Large intestine (tissue), 3 donors: Measurements from ENCODE around the gene ANKRD13B. TPM values are rescaled to one million over a fixed set of nuclear protein-coding genes. Genes with fewer than 3 reads are reported as not detected.

Experiments
- DNase-seq, 2 donors: peaks; one replicate each; pipeline versions ENCODE4 v3.0.0 to v3.0.0-alpha.2; 2013
- H3K27ac ChIP-seq: one replicate; pipeline ENCODE4 v1.5.1; 2013; ENCODE audit warnings: low read length
- H3K27me3 ChIP-seq: 2 replicates; pipeline ENCODE4 v1.6.1; 2013; ENCODE audit warnings: low read length; ENCODE audit not compliant: control insufficient read depth, insufficient read depth
- H3K36me3 ChIP-seq: 2 replicates; pipeline ENCODE4 v1.6.1; 2013; ENCODE audit warnings: low read length; ENCODE audit not compliant: control insufficient read depth, insufficient read depth
- H3K4me1 ChIP-seq: one replicate; pipeline ENCODE4 v1.6.1; 2013; ENCODE audit warnings: low read length; ENCODE audit not compliant: control insufficient read depth, insufficient read depth
- H3K4me3 ChIP-seq: one replicate; pipeline ENCODE4 v1.5.1; 2013; ENCODE audit warnings: low read length
- H3K9me3 ChIP-seq: one replicate; pipeline ENCODE4 v1.6.1; 2013; ENCODE audit warnings: mild to moderate bottlenecking, low read depth, low read length, moderate library complexity; ENCODE audit not compliant: control insufficient read depth
- WGBS: methylation state at CpG from one replicate; pipeline ENCODE4 v1.1.5; 2013; ENCODE audit warnings: low lambda C conversion rate; ENCODE audit not compliant: insufficient coverage; 5-methylcytosine and 5-hydroxymethylcytosine counted together
- polyA plus RNA-seq: library from polyadenylated mRNA; unstranded; fragments of 120-200 nt; gene quantifications from one replicate; pipeline ENCODE4 v1.2.1, GENCODE V29; 2013

Gene ANKRD13B
- polyA plus RNA-seq, 1 donor: 8.2 TPM

DNA sequence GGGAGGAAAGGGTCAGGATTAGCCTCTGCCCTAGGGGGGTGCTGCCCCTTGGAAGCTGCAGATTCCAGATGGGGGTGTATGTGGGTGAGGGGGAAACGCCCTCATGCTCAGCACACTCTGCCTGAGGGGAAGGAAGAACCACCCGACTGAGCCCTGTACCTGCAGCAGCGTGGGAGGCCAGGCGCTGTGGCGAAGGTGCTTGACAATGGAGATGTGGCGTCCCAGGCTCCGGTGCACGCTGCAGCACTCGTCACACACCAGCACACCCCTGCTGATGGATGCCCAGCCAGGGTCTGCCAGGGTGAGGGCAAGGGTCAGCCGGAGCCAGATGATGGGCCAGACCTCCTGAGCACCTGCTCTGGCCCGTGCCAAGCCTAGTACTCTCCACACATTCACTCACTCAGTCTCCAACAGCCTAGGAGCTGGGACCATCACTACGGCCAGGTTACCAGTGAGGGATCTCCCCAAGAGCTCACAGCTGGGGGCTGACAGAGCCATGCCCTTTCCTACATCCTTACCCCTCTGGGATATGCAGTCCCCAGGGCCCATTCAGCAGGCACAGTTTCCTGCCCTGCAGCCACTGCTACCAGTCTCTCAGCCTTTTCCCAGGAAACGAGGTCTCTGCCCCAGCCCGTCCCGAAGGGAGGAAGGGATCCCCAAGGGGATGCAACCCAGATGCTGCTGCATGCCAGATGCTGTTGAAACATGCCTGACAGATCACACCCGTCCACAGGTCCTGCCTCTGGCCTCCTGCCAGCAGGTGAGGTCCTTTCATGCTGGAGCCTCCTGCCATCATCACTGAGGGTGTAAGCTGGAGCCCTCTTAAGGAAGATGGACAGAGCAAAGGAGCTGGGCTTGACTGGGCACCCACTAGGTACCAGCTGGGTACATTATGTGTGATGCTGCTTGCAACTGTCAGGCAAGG, 9.3 kb upstream of the ANKRD13B start:
- no peaks in the 10 kb centered on the region for H3K27me3 ChIP-seq
- no peak for DNase-seq
- H3K36me3 ChIP-seq: peaks cover 44% of the 10 kb centered on the region
- no CpG with 5 or more reads among the region's 16 CpGs for WGBS
- H3K4me3 ChIP-seq: no peak overlapping the region
- H3K27ac ChIP-seq: no peak overlapping the region
- H3K4me1 ChIP-seq: peaks cover 13% of the 10 kb centered on the region
- H3K9me3 ChIP-seq: peaks cover 4% of the 10 kb centered on the region

GRCh38 chr17:29584452-29585079, 8.4 kb upstream of the ANKRD13B start:
- no peak for DNase-seq
- Histone ChIP-seq H3K27ac (no peak overlapping the region), H3K27me3 (no peaks in the 10 kb centered on the region), H3K4me1 (peaks cover 13% of the 10 kb centered on the region), H3K9me3 (peaks cover 4% of the 10 kb centered on the region), H3K36me3 (peaks cover 35% of the 10 kb centered on the region), H3K4me3 (no peak overlapping the region)
- no CpG with 5 or more reads among the region's 12 CpGs for WGBS

DNA sequence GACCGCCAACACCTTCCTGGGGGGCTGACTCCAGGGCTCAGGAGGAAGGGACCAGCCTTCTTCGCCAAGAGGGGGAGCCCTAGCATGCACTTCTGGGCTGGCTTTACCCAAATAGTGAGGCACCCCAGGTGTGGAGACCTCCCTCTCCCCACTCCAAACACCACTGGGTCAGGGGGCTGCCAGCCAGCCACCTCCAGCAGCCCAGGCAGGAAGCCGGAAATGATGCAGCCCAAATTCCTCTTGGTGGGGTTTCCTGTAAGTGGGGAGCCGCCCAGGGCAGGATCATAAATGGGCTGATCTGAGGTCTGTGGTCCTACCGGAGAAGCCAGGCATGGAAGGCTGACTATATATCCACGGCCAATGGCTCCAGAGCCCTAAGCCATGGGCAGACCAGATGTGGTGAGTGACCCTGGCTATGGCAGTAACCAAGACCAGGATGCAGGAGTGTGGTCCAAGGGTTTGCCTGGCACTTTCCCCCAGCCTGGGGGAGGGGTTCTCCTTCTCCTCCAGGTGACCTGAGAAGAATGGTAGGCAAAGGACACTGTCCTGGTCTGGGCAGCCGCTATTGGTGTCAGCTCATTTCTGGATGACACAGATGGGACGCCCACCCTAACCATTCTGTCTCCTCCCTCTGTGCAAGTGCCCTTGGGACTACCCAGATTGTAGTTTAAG, 7.7 kb upstream of the ANKRD13B start:
- no CpG with 5 or more reads among the region's 8 CpGs for WGBS

DNA sequence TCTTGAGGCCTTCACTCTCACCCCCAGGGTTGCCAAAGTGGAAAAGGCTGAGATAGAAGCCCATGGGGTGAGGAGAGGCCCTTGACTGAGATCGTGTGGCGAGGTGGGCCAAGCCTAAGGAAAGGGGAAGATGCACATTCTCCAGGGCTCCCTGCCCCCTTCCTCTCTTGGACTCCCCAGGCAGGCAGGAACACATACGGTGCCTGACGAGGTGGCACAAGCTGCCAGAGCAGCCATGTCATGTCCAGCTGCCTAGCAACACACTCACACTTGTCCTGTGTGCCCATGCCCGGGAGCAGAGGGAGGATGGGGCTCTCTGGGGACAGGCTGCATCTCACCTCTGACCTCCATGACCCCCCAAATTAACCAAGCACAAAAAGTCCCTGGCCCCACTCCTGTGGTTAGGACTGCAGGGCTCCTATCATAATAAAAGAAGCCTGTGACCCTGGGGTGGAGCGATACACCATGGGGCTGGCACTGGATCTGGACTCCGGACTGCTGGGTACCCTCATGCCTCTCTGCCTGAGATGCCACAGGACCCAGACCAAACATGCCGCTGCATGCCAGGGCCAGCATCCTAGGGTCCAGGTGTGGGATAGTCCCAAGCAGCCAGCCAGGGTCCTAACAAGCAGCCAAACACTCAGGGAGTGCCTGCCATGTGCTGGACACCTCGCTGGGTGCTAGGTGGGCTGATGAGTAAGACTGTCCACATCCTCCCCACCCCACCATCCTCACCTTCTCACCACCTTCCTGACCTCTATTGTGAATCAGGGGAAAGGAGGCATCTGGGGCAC, 6.1 kb upstream of the ANKRD13B start:
- Histone ChIP-seq H3K36me3 (peaks cover 17% of the 10 kb centered on the region), H3K27ac (no peak overlapping the region), H3K9me3 (peaks cover 4% of the 10 kb centered on the region), H3K4me1 (peaks cover 35% of the 10 kb centered on the region), H3K4me3 (no peak overlapping the region), H3K27me3 (no peaks in the 10 kb centered on the region)
- no peak for DNase-seq
- no CpG with 5 or more reads among the region's 9 CpGs for WGBS

More for the DNA sequence above, 7.7 kb upstream of the ANKRD13B start:
- peaks cover 4% of the 10 kb centered on the region for H3K9me3 ChIP-seq
- no peak for DNase-seq
- no peak overlapping the region for H3K27ac ChIP-seq
- H3K27me3 ChIP-seq: no peaks in the 10 kb centered on the region
- no peak overlapping the region for H3K4me3 ChIP-seq
- peaks cover 19% of the 10 kb centered on the region for H3K4me1 ChIP-seq
- H3K36me3 ChIP-seq: peaks cover 29% of the 10 kb centered on the region

GRCh38 chr17:29587591-29587990, 5.3 kb upstream of the ANKRD13B start:
- H3K9me3 ChIP-seq: peaks cover 4% of the 10 kb centered on the region
- H3K36me3 ChIP-seq: peaks cover 11% of the 10 kb centered on the region
- no peaks in the 10 kb centered on the region for H3K27me3 ChIP-seq
- no peak for DNase-seq
- H3K27ac ChIP-seq: no peak overlapping the region
- peak overlapping the region; percentile 77 for H3K4me3 ChIP-seq
- H3K4me1 ChIP-seq: peaks cover 42% of the 10 kb centered on the region
- WGBS: no CpG with 5 or more reads among the region's 6 CpGs

GRCh38 chr17:29588017-29588561, 4.8 kb upstream of the ANKRD13B start:
- H3K27me3 ChIP-seq: no peaks in the 10 kb centered on the region
- peaks cover 45% of the 10 kb centered on the region for H3K4me1 ChIP-seq
- H3K9me3 ChIP-seq: peaks cover 4% of the 10 kb centered on the region
- H3K36me3 ChIP-seq: peaks cover 6% of the 10 kb centered on the region
- no peak overlapping the region for H3K27ac ChIP-seq
- DNase-seq: no peak
- H3K4me3 ChIP-seq: peak overlapping the region; percentile 77
- WGBS: no CpG with 5 or more reads among the region's 8 CpGs

DNA sequence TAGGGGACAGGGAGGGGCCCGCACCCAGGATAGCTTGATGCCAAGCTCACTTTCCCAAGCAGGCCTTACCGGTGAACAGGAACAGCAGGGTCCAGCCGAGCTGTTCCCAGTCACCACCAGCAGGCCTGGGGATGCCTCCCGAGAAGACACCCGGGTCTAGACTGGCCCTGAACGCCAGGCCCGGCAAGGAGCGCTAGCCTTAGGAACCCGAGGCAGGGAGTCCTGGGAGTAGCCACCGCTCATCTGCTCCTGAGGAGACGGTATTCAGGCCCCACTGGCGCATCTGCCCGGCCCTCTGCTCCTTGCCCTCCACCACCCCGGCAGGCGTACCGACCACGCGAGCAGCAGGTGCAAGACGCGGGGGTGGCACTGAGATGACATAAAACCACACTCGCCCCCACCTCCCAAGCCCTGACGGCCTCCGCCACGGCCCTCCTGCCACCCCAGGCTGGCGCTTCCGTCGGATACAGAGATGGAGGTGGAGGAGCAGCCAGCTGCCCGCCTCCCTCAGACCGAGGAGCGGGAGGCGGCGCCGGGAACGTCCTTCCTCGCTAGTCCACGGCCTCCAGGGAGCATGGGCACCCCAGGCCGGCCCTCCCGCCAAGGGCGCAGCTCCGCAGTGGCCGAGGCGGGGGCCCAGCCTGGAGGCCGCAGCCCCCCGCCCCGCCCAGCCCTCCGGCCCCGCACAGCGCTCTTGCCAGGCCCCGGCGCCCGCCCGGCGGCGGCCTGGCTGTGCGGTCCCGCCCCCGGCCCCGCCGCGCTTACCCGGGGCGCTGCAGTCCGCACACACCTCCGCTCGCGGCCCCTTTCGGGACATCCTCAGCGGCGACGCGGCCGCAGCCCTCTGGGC, 4.1 kb upstream of the ANKRD13B start:
- peak; percentile 24 to 61 for DNase-seq
- WGBS: no CpG with 5 or more reads among the region's 72 CpGs

GRCh38 chr17:29589524-29590410, 3.2 kb upstream of the ANKRD13B start, which contains the start of gene GIT1:
GIT1 (minus strand) TSS chr17:29589648; CDS start chr17:29589378, 270 bp downstream.
- Histone ChIP-seq H3K4me1 (peaks cover 54% of the 10 kb centered on the region), H3K9me3 (no peaks in the 10 kb centered on the region)

More for the DNA sequence above, 4.1 kb upstream of the ANKRD13B start:
- Histone ChIP-seq H3K4me3 (peak overlapping the region; percentile 77), H3K36me3 (peaks cover 2% of the 10 kb centered on the region), H3K27me3 (no peaks in the 10 kb centered on the region), H3K4me1 (peaks cover 47% of the 10 kb centered on the region), H3K9me3 (no peaks in the 10 kb centered on the region), H3K27ac (peak overlapping the region; percentile 71)

More at GRCh38 chr17:29589524-29590410, 3.2 kb upstream of the ANKRD13B start, which contains the start of gene GIT1:
- WGBS: no CpG with 5 or more reads among the region's 70 CpGs
- H3K27me3 ChIP-seq: no peaks in the 10 kb centered on the region
- peaks cover 2% of the 10 kb centered on the region for H3K36me3 ChIP-seq
- peak within 1 kb of the TSS; percentile 77 for H3K4me3 ChIP-seq
- peak; percentile 85 to 91 for DNase-seq
- peak within 1 kb of the TSS; percentile 71 for H3K27ac ChIP-seq
